Loucy (cell line): Measurements from ENCODE around the gene SCNM1.

Source experiments
- H2AFZ ChIP-seq: fragments of 200-600 bp; sonication (generic); 2 replicates; pipeline ENCODE4 v1.6.0; 2016; ENCODE audit warnings: antibody characterized with exemption, mild to moderate bottlenecking, low read length, moderate library complexity
- H3F3A ChIP-seq: fragments of 200-600 bp; 2 replicates; pipeline ENCODE4 v1.6.0; 2016; ENCODE audit warnings: antibody characterized with exemption, low read depth, mild to moderate bottlenecking
- H3K27me3 ChIP-seq: fragments of 200-600 bp; sonication (generic); 2 replicates; pipeline ENCODE4 v1.6.1; 2014; ENCODE audit warnings: low read length, mild to moderate bottlenecking; ENCODE audit not compliant: insufficient read depth, poor library complexity, severe bottlenecking
- H3K36me3 ChIP-seq: fragments of 200-600 bp; sonication (generic); 2 replicates; pipeline ENCODE4 v1.6.1; 2016; ENCODE audit warnings: low read length; ENCODE audit not compliant: insufficient read depth
- H3K4me1 ChIP-seq: fragments of 200-600 bp; sonication (generic); 2 replicates; pipeline ENCODE4 v1.5.1; 2014; ENCODE audit warnings: low read length, mild to moderate bottlenecking; ENCODE audit not compliant: insufficient read depth, poor library complexity, severe bottlenecking
- H3K4me2 ChIP-seq: fragments of 200-600 bp; sonication (generic); 2 replicates; pipeline ENCODE4 v1.6.0; 2014; ENCODE audit warnings: antibody characterized with exemption, low read length, low read depth, mild to moderate bottlenecking; ENCODE audit not compliant: poor library complexity, severe bottlenecking
- H3K4me3 ChIP-seq: fragments of 200-600 bp; sonication (generic); 2 replicates; pipeline ENCODE4 v1.5.1; 2014; ENCODE audit warnings: low read length, mild to moderate bottlenecking, mixed read lengths; ENCODE audit not compliant: poor library complexity, severe bottlenecking
- H3K79me2 ChIP-seq: fragments of 200-600 bp; sonication (generic); 2 replicates; pipeline ENCODE4 v1.6.1; 2014; ENCODE audit warnings: low read length; ENCODE audit not compliant: insufficient read depth
- H3K9ac ChIP-seq: fragments of 200-600 bp; sonication (generic); 2 replicates; pipeline ENCODE4 v1.6.0; 2014; ENCODE audit warnings: mild to moderate bottlenecking, low read depth, low read length, moderate library complexity; ENCODE audit not compliant: poor library complexity, severe bottlenecking
- H3K9me2 ChIP-seq: fragments of 200-600 bp; sonication (generic); replicated peaks from 2 replicates; pipeline ENCODE4 v1.6.1; 2016; ENCODE audit warnings: low read depth, low read length, mixed read lengths
- H3K9me3 ChIP-seq: fragments of 200-600 bp; sonication (generic); 2 replicates; pipeline ENCODE4 v1.6.1; 2014; ENCODE audit warnings: mild to moderate bottlenecking, antibody characterized with exemption, low read length, low read depth; ENCODE audit not compliant: insufficient read depth
- H4K20me1 ChIP-seq: fragments of 200-600 bp; sonication (generic); 2 replicates; pipeline ENCODE4 v1.6.0; 2014; ENCODE audit warnings: antibody characterized with exemption, low read length, mild to moderate bottlenecking; ENCODE audit not compliant: insufficient read depth, poor library complexity, severe bottlenecking
- EZH2phosphoT487 ChIP-seq: fragments of 200-600 bp; IDR thresholded peaks from 2 replicates; pipeline ENCODE4 v1.6.1; 2018; ENCODE audit warnings: antibody characterized with exemption, mild to moderate bottlenecking, moderate library complexity, borderline replicate concordance
- TF ChIP-seq, protein P1 (sequence below): fragments of 200-600 bp; sonication (generic); conservative IDR thresholded peaks from 2 replicates; pipeline ENCODE4 v1.5.1; 2014; ENCODE audit warnings: mild to moderate bottlenecking, antibody characterized with exemption, low read length

SCNM1 gene

DNA sequence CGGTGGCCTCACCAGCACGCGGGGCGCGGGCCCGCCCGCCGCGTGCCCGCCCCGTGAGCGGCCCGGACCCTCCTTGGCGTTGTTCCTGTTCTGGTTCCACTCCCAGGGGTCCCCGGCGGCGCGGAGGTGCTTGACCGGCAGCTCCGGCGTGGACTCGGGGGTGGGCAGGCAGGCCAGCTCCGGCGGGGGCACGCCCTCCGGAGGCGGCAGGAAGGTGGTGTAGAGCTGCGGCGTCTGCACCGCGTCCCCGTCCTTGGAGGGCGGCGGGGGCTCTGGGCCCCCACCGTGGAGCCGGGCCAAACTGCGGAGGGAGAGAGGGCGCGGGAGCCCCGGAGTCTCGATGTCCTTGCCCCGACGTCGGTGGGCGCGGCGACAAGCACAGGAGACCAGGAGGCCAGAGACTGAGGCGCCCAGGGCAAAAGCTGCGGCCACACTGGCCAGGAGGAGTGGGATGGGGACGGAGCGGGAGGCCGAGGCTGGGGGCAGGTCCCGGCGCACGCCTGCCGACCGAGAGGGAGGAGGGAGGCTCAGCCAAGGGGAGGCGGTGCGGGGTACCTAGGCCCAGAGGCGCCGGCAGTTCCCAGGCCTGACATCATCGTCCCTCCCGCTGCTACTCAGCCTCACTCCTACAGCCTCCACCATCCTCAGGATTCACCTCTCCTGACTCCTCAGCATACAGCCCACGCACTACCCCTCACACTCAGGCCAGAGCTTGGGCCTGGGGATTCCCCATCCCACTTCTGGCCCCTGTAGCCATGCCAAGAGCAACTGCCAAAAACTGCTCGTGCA lies 32.7 kb upstream of the SCNM1 start:
- no peak for TF ChIP-seq EZH2phosphoT487
- no peaks in the 10 kb centered on the region for H3F3A ChIP-seq
- no peak overlapping the region for H3K9ac ChIP-seq
- H3K36me3 ChIP-seq = no peaks in the 10 kb centered on the region
- no peaks in the 10 kb centered on the region for H3K9me3 ChIP-seq
- no peaks in the 10 kb centered on the region for H3K9me2 ChIP-seq
- H2AFZ ChIP-seq = no peak overlapping the region
- no peaks in the 10 kb centered on the region for H3K4me1 ChIP-seq
- H3K79me2 ChIP-seq = no peaks in the 10 kb centered on the region
- no peak overlapping the region for H3K4me2 ChIP-seq
- no peak overlapping the region for H3K4me3 ChIP-seq
- H3K27me3 ChIP-seq = no peaks in the 10 kb centered on the region
- H4K20me1 ChIP-seq = no peaks in the 10 kb centered on the region

DNA sequence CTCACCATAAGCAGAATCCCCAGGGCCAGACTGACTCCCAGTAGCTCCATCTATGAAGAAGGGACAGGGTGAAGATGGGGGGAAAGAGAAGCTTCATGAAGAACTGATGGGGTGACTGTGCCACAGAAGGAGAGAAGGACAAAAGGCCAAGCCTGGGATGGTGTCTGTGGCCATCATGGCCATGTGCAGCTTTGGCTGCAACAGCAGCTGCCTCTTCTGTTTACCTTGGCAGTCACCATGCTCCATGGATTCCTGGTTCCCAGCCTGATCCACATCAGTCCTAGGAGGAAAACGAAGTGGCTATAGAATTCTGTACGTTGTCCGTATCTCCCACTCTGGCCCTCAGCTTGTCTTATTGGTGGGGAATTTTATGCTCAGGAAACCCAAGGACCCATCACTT lies 31.5 kb upstream of the SCNM1 start:
- no peaks in the 10 kb centered on the region for H4K20me1 ChIP-seq
- H3K36me3 ChIP-seq = no peaks in the 10 kb centered on the region
- H3K27me3 ChIP-seq = no peaks in the 10 kb centered on the region
- no peak overlapping the region for H3K4me2 ChIP-seq
- H3K4me1 ChIP-seq = no peaks in the 10 kb centered on the region
- TF ChIP-seq, protein P1, sequence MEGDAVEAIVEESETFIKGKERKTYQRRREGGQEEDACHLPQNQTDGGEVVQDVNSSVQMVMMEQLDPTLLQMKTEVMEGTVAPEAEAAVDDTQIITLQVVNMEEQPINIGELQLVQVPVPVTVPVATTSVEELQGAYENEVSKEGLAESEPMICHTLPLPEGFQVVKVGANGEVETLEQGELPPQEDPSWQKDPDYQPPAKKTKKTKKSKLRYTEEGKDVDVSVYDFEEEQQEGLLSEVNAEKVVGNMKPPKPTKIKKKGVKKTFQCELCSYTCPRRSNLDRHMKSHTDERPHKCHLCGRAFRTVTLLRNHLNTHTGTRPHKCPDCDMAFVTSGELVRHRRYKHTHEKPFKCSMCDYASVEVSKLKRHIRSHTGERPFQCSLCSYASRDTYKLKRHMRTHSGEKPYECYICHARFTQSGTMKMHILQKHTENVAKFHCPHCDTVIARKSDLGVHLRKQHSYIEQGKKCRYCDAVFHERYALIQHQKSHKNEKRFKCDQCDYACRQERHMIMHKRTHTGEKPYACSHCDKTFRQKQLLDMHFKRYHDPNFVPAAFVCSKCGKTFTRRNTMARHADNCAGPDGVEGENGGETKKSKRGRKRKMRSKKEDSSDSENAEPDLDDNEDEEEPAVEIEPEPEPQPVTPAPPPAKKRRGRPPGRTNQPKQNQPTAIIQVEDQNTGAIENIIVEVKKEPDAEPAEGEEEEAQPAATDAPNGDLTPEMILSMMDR = no peak
- no peak for TF ChIP-seq EZH2phosphoT487
- H3K79me2 ChIP-seq = no peaks in the 10 kb centered on the region
- H3K9me3 ChIP-seq = no peaks in the 10 kb centered on the region
- H3K9ac ChIP-seq = no peak overlapping the region
- H3F3A ChIP-seq = no peaks in the 10 kb centered on the region
- no peak overlapping the region for H3K4me3 ChIP-seq
- H2AFZ ChIP-seq = no peak overlapping the region
- H3K9me2 ChIP-seq = no peaks in the 10 kb centered on the region

DNA sequence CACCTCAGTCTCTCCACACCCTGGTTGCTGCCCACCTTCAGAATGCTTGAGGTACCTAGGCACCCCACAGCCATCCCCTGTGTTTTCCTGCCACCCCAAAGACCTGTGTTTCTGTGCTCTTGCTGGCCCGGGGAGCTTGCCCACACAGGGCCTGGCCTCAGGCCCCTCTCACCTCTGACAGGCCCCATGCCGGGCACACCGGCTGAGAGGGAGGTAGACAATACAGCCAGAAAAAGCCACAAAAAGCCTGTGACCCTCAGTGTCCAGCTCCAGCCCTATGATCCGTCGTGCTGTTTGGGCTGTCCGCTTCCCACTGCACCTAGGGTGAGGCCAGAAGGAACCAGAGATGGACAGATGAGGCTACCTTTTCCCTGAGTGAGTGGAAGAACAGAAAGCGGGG lies 31.0 kb upstream of the SCNM1 start:
- H3K27me3 ChIP-seq = no peaks in the 10 kb centered on the region
- H3K9me3 ChIP-seq = no peaks in the 10 kb centered on the region
- H3K79me2 ChIP-seq = no peaks in the 10 kb centered on the region
- H3K4me3 ChIP-seq = no peak overlapping the region
- no peak overlapping the region for H2AFZ ChIP-seq
- no peaks in the 10 kb centered on the region for H3K9me2 ChIP-seq
- no peaks in the 10 kb centered on the region for H3F3A ChIP-seq
- H3K4me2 ChIP-seq = no peak overlapping the region
- TF ChIP-seq, protein P1 = no peak
- no peak for TF ChIP-seq EZH2phosphoT487
- H3K36me3 ChIP-seq = no peaks in the 10 kb centered on the region
- H4K20me1 ChIP-seq = no peaks in the 10 kb centered on the region
- no peak overlapping the region for H3K9ac ChIP-seq
- H3K4me1 ChIP-seq = no peaks in the 10 kb centered on the region
